ENCODE results near the gene UPK2.

The UPK2 gene

DNA sequence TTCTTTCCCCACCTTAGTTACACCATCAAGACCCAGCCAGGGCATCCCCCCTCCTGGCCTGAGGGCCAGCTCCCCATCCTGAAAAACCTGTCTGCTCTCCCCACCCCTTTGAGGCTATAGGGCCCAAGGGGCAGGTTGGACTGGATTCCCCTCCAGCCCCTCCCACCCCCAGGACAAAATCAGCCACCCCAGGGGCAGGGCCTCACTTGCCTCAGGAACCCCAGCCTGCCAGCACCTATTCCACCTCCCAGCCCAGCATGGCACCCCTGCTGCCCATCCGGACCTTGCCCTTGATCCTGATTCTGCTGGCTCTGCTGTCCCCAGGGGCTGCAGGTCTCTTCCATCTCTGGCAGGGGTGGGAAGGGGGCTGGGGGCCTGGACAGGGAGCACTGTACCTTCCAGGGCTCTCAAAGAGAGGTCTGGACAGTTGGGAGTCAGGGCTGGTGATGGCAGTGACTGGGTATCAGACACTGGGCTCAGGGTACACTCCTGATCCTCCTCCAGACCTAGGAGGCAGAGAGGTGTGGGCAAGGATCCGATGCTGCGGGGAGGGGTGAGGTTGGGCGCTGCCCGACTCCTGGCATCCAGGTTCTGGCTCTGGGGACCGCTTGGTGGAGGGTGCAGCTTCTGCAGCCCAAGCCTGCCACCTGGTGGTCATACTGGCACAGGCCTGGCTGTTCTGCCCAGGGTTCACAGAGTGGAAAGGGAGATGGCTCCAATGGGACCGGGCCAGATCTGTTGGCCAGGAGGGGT is at the start of gene UPK2:
TSS of gene UPK2 (plus strand) at position 205 of the 753 bp plus-strand sequence. CDS start at position 258, 53 bp downstream.
- FAIRE-seq (peak; percentile 86), DNase-seq (ENCODE audit: insufficient read length, low spot score) (peak; percentile 93)

DNA sequence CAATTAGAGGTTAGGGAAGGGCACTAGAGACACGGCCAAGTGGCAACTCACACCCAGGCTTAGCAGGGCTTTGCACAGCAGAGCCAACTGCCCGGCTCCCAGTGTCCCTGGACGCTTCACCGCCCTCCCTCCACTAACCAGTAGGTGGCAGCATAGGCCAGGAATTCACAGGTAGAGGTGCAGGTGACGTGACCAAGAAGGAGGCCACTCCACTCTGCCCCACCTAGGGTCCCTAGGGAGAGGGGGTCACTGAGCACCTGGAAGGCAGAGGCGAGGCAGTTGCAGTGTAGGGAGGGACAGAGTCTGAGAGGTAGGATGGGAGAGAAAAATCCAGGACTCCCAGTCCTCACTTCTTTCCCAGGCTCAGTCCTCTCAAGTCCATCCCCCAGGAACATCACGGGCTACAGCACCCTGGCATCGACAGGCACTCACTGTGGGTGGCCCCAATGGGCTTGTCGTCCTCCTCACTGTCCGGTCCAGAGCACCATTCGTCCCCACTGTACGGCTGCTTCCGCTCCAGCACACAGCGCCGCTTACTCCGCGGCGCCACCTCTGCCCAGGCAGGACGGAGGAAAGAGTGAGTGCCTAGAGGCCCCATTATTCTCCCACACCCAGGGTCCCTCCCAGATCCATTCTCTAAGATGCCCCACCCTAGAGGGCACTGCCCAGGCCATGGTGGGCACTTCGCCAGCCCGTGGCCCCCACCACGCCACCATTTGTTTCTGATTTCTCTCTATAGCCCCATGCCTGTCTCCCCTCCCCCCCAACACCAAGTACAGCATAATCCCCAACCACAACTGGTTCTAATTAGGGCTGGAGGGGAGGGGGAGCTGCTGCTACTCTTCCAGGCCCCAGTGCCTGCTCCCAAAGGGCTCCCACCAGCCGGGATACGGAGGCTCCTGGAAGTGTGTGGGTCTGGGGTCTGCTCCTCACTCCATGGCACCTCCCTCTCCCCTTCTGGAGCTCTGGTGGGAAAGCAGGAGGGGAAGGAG is 48.8 kb upstream of the UPK2 start:
- FAIRE-seq (peak; percentile 98), DNase-seq (ENCODE audit: insufficient read length, low spot score) (peak; percentile 99)

DNA sequence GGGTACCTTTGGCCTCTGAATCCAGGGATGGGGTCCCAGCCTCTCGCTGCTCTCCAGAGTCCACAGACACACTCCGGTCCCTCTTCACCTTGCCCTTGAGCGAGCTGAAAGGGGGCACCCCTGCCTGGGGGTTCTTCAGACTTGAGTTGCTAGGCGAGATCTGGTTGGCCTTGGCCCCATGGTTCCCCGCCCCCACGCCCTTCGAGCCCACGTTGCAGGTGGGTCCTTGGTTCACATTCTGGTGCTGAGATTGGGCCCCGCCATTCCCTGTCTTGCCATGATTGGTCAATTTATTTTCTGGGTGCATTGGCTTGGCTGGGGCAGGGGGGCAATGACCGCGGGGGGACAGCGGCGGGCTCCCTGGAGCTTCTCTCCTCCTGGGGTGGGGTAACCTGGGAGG is 47.8 kb upstream of the UPK2 start:
- DNase-seq (ENCODE audit: insufficient read length, low spot score) (no peak), FAIRE-seq (no peak)

DNA sequence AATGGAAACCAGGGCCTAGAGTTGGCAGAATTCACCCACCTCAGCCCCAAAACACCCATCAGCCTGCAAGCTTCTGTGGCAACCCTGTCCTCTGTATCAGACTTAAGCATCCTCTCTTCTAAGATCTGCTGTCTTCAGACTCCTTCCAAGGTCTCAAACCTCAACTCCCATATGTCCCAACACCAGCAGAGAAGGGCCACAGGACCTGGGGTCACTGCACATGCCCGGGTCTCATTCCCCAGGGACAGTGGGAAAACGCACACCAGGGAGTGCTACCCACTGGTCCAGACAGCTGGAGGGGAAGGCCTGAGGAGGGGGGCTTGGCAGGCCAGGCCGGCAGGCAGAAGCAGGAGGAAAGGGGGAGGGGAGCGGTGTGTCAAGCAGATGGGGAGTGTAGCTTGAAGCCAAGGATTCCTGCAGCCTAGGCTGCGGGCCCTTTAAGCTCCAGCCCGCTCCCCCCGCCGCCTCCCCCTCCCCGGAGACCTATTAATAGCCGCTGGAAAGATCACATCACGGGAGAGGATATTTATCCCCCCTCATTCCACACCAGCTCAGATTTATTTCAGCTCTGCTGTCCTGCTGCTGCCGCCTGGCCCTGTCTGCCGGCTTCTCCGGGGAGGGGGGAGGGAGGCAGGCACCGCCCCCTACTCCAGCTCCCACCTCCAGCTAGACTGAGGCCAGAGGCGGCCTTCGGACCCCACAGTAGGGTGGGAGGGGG is 47.0 kb upstream of the UPK2 start:
- FAIRE-seq: no peak
- DNase-seq (ENCODE audit: insufficient read length, low spot score): no peak

DNA sequence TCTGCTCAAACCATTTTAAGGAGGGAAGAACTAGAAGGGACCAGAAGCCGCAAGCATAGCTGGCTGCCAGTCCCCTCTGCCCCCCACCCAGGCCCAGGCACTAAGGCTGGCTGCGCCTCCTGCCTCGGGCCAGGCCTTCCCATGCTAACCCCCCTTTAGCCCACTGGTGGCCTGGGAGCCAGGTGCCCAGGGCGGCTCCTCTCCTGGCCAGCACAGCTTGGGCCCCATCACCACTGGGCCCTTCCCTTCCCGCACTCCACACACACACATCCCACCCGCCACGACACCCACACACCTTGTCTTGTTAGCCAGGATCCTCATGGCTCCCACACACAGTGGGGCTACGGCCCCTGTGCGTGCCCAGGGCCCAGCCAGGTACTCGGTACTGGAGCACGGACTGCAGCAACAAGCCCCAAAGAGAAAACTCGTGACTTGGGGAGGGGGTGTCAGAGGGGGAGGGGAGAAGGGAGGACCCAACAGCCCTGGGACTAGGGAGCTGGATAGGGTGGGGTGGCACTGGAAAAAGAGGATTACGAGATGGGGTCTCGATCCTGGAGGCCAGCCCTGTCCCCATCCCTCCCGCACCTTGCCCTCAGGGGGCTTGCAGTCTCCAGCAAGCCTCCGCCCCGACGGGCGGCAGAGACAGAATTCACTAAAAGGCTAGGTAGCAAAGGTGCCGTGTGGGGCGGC is 46.3 kb upstream of the UPK2 start:
- DNase-seq (ENCODE audit: insufficient read length, low spot score) (no peak), FAIRE-seq (no peak)

DNA sequence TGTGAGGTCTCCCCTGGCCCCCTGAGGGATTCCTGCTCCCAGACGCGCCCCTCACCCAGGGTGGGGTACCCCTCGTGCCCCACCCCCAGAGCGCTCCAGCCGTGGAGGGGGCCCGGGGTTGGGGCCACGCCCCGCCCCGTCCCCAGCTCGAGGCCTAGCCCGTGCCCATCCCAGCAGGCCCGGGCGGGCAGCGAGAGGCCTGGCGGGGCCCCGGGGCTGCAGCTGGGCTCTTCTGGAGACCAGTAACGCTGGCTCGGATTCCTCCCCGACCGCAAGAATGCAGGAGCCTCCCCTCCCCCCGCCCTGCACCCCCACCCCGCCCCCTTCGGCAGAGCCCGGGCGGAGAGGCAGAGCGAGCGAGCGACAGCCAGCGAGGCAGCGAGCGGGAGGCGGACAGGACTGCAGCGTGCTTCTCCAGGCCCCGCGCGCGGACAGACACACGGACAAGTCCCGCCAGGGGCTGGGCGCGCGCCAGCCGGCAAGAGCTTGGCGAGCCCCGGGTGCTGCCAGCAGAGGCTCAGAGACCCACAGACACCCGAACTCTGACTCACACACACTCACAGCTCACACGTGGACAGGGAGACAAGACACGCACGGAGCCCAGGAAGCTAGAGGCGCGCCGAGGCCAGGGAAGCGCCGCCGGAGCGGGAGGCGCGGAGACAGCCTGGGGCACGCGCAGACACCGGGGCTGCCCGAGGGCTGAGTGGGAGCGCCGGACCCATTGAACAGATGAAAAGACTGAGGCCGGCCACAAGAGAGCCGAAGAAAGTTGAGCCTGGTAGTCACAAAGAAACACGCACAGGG is 45.6 kb upstream of the UPK2 start:
- no peak for FAIRE-seq
- DNase-seq (ENCODE audit: insufficient read length, low spot score): no peak

DNA sequence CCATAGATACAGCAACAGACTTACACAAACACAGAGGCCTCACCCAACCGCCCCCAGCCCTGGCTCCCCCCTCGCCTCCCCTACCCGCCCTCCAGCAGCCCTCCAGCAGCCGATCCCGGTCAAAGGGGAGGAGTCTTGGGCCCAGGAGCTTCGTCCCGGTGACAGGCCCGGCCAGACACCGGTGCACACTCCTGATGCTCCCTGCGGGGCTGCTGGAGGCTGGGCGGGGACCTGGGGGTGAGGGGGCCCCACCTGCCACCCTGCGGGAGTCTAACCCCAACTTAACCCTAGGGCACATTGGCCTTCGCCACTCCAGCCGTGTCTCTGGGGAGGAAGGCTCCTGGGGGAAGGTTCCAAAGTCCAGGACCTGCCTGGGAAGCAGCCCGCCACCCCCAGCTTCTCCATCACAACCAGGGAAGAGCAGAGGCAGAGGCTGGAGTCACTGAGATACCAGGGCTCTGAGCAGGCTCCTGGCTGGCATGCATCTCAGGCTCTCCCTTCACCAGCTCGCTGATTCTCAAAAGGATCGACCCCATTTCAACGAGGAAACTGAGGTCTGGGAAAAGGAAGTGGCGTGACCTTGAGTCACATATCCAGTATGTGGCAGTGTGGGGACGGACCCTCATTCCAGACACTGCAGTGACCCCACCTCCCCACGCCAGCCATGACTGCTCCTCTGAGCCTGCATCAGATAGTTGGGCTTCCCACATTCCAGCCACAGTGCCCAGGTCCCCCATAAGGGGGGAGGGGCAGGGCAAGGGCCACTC is 44.8 kb upstream of the UPK2 start:
- FAIRE-seq: no peak
- DNase-seq (ENCODE audit: insufficient read length, low spot score): no peak

DNA sequence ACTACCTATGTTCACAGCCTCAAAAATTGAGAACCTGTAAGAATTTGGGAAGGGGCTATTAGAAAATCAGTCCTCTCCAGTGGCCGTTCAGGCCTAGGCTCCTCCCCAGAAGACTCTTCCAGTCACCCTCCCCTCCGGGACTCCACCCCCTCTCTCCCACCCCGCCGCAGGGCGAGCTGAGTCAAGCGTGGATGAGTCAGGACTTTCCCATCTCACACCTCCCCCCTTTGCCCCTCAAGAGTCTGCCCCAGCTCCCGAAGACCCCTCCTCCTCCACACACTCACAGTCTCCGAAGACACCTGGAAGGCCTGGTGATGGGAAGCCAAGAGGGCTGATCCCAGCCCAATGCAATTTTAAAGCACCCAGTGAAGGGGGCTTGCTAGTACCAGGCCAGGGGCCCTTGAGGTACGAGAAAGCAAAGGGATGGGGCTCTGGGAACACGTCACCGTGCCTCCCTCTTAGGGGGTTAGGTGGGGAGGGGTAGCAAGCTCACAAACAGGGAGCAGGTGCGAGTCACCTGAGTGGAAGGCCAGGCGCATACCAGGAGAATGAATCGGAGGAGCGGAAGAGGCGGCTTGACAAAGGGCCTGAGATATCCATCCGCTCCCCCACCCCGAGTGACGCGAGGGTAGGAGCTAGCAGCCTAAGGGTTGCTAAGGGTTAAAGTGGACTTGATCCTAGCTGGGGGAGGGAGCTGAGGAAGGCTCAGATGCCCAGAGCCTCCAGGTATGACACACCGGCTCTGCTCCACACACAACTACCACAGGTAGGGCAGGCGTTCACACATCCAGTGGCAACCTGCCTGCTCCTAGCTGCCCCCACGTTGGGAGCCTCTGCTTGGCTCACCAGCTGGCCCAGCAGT is 44.0 kb upstream of the UPK2 start:
- FAIRE-seq: no peak
- DNase-seq (ENCODE audit: insufficient read length, low spot score): no peak

DNA sequence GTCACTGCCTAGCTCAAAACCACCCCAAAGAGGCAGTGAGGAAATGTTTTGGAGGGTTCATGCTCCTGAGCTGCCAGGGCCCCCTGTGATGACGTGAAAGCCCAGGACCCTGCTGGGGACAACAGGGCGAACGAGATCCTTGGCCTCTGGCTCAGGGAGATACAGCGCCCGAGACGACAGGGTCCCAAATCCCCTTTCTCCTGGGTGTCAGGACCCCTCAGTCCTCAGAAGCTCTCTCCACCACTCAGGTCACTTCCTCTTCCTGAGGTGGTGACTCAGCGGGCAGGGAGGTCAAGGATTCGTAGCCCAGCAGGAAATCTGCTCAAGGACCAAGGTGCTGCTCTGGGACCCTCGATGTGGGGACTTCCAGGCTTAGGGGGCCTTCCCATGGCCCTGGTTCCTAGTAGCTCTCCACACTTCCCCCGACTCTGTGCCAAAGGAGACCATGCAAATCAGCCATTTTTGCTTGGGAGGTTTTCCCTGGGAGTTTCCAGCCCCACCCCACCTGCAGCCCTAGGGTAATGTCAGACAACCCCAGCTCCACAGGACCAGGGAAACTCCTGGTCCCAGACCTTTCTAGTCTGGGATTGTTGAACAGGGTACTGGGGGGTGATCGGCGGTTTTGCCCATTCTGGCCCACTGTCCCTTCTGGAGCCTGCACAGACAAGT is 43.2 kb upstream of the UPK2 start:
- DNase-seq (ENCODE audit: insufficient read length, low spot score) (no peak), FAIRE-seq (peak; percentile 37)

DNA sequence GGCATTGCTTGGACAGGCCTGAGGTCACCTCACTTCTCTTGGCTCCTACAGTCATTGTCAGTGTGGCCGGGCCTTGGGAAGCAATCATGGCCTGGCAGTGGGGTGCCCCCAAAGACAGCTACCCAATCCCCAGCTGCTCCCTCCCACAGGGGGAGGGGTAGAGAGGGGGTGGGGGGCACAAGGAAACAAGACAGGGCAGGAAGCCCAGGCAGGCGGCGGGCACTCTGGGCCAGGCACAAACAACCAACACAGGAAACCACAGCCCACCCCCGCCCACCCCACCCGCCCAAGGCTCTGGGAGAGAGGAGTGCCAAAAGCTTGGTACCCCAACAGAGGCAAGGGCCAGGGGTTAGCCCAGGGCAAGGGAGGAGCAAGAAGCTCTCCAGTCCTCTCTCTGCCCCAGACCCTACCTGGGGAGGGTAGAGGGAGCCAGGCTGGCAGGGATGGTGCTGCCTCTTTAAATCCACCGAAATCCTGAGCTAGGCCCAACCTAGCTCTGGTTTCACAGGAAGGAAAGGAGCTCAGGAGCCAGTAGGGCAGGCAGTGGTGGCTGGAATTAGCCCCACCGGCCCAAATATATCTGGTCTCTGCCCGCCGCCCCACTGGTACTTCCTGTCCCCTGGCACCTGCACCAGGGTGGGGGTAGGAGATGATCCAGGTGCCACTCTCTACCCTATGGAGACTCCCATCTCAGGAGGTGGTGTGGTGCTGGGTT is 42.5 kb upstream of the UPK2 start:
- no peak for DNase-seq (ENCODE audit: insufficient read length, low spot score)
- FAIRE-seq: peak; percentile 11

DNA sequence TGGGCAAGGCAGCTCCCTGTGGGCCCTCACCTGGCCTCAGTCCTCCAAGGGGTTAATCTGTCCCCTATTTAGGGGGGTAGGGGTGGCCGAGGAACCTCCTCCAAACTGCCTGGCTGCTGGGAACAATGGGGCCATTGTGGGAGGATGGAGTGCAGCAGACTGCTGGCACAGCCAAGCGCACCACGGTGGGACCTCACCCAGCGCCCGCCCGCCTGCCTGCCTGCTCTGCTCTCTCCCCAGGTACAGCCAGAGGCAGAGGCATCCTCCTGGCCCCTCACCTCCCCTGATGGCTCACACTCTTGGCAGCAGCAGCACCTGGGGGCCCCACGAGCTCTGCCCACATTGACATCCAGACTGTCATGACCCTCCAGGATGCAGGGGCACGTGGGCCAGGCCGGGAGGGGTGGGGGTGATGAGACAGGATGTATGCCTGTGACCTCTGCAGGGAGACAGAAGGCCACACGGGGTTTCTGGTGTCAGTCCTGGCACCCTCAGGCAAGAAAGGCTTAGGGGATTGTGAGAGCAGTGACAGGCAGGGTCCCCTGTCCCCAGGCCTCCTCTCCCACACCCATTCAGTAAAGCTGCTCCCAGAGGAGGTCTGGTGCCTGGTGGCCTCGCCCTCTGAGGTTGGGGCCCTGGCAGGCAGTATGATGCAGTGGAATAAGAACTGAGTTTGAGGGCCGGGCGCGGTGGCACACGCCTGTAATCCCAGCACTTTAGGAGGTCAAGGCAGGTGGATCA is 41.8 kb upstream of the UPK2 start:
- DNase-seq (ENCODE audit: insufficient read length, low spot score): no peak
- peak; percentile 79 for FAIRE-seq

DNA sequence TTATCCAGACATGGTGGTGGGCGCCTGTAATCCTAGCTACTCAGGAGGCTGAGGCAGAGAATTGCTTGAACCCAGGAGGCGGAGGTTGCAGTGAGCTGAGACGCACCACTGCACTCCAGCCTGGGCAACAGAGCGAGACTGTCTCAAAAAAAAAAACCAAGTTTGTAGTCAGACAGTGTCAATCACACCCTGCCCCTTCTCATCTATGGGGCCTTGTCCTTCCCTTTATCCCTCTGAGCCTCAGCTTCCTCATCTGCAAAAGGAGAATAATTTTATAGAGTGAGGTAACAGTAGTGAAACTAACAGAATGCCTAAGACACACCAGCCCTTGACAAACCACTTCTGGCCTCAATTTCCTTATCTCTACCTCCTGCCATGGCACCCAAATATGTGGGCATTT is 41.1 kb upstream of the UPK2 start:
- DNase-seq (ENCODE audit: insufficient read length, low spot score): no peak
- FAIRE-seq: peak; percentile 86

DNA sequence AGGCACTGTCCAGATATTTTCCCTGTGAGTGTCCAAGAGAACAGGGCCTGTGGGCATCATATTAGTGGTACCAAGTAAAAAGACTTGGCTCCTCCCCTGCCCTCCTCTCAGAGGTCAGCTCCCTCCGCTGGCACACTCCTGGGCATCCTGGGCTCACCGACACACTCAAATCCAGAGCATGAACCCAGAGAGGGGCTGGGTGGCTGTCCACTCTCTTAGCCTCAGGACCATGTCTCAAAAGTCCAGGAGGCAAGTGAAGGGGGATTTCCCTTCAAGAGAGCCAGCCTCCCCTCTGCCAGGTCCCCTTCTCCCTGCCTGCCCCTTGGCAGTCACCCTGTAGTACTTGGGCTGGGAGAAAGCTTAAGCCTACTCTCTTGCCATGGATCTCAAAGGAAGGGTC is 40.7 kb upstream of the UPK2 start:
- no peak for FAIRE-seq
- no peak for DNase-seq (ENCODE audit: insufficient read length, low spot score)

DNA sequence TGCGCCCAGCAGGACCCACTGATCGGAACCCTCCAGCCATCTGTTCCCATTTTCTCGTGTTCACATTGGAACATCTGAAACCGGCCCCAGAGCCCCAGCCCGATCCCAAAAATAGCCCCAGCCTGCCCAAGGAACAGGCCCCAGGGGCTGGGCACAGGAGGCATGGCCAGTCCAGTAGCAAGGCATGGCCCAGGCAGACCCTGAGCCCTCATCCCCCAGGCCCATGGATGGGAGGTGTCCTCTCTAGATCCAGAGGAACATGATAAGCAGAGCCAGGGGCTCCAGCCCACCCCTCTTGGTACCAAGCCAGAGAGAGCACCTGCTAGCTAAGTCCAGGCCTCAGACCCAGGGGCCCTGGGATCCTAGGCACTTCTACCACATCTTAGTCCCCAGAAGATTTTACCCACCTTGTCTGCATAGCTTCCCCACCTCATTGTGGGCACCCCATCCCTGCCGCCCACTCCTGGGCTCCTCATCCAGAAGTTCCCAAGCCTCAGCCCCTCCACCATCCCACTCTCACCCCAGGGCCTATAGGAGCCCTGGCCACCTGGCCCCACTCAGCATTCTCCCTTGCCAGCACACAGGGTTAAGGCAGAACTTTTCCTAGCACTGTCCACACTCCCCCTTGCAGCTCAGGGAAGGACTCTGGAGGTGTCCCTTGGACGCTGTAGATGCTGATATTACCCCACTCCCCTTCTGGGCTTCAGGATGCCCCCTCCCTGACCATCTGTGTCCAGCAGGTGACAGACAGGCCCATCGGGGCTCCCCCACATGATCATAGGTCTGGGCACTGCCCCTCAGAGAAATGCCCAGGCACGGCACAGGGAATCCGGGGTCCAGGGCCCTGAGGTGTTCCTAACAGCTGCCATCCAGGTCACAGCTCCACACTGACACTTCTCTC is 39.9 kb upstream of the UPK2 start:
- no peak for DNase-seq (ENCODE audit: insufficient read length, low spot score)
- FAIRE-seq: no peak

DNA sequence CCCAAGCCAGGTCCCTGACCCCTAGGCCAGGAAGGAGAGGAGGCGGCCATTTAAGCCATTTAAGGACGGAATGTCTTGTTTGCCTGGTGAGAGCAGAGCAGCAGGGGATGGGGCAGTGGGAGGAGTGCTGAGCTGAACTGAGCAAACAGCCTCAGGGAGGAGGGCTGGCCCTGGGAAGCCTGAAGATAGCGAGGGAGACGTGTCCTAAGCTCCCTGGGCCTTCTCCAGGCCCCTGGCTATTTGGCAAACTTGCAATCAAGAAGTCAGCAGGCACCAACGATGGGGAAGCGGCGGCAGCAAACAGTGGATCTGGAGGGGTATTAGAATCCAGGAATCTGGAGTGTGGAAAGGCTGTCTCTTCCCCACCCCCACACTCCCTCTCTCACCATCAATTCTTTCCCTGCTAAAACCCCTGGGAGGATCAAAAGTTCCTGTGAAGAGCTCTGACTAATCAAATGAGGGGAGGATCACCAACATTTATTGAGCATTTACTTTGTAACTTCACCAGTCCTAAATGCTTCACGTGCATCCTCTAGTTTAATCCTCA is 39.2 kb upstream of the UPK2 start:
- DNase-seq (ENCODE audit: insufficient read length, low spot score): no peak
- no peak for FAIRE-seq
